ENCODE data around the gene BTBD6. TPM values are rescaled to one million over a fixed set of nuclear protein-coding genes. Genes with fewer than 3 reads are reported as not detected.

Gene BTBD6
- total RNA-seq, 1 experiment from 2014 or later, result 0.26 TPM

DNA sequence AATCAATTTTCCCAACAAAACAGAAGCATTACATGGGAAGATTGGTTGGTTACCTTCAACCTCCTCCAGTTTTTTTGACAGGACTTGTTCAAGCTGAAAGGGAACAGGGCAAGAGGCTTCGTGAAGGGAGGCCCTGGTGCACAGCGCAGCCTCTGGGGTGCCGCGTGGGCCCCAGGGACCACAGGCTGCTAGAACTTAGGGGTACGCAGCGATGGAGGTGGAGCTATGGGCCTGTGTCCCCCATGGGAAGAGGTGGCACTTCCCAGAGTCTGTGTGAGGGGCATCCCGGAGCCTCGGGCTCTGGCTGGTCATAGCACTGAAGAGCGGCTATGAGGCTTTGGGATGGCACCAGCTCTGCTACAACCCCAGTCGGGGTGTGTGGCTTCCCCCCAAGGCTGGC, 22.1 kb upstream of the BTBD6 start:
- intact Hi-C loops (cut with micrococcal nuclease; ENCODE audit: unreplicated experiment), result no loop called here
- ATAC-seq (no peak), DNase-seq (ENCODE audit: low read depth, low spot score) (no peak)
- H3K4me1 ChIP-seq (ENCODE audit: control insufficient read depth, insufficient read depth, low read length), result no peaks in the 10 kb centered on the region
- no peaks in the 10 kb centered on the region for H3K9me3 ChIP-seq (ENCODE audit: control insufficient read depth, insufficient read depth, low read depth, low read length)
- H3K27ac ChIP-seq (ENCODE audit: low read length), result no peak overlapping the region
- TF ChIP-seq POLR2AphosphoS5 (IDR thresholded peaks at IDR 0.05; ENCODE audit: low read depth, low read length) (no peak), SIN3A (IDR thresholded peaks at IDR 0.05; ENCODE audit: borderline replicate concordance, insufficient read depth, low read depth, low read length) (no peak), TCF7L2 (IDR thresholded peaks at IDR 0.05; ENCODE audit: low read depth, low read length) (no peak)
- TF ChIP-seq, protein P1, sequence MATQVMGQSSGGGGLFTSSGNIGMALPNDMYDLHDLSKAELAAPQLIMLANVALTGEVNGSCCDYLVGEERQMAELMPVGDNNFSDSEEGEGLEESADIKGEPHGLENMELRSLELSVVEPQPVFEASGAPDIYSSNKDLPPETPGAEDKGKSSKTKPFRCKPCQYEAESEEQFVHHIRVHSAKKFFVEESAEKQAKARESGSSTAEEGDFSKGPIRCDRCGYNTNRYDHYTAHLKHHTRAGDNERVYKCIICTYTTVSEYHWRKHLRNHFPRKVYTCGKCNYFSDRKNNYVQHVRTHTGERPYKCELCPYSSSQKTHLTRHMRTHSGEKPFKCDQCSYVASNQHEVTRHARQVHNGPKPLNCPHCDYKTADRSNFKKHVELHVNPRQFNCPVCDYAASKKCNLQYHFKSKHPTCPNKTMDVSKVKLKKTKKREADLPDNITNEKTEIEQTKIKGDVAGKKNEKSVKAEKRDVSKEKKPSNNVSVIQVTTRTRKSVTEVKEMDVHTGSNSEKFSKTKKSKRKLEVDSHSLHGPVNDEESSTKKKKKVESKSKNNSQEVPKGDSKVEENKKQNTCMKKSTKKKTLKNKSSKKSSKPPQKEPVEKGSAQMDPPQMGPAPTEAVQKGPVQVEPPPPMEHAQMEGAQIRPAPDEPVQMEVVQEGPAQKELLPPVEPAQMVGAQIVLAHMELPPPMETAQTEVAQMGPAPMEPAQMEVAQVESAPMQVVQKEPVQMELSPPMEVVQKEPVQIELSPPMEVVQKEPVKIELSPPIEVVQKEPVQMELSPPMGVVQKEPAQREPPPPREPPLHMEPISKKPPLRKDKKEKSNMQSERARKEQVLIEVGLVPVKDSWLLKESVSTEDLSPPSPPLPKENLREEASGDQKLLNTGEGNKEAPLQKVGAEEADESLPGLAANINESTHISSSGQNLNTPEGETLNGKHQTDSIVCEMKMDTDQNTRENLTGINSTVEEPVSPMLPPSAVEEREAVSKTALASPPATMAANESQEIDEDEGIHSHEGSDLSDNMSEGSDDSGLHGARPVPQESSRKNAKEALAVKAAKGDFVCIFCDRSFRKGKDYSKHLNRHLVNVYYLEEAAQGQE (IDR thresholded peaks at IDR 0.05; ENCODE audit: insufficient read depth in 1 of 2, low read depth in 2 of 2, low read length in 1 of 2), result no peak
- TF ChIP-seq, protein P2, sequence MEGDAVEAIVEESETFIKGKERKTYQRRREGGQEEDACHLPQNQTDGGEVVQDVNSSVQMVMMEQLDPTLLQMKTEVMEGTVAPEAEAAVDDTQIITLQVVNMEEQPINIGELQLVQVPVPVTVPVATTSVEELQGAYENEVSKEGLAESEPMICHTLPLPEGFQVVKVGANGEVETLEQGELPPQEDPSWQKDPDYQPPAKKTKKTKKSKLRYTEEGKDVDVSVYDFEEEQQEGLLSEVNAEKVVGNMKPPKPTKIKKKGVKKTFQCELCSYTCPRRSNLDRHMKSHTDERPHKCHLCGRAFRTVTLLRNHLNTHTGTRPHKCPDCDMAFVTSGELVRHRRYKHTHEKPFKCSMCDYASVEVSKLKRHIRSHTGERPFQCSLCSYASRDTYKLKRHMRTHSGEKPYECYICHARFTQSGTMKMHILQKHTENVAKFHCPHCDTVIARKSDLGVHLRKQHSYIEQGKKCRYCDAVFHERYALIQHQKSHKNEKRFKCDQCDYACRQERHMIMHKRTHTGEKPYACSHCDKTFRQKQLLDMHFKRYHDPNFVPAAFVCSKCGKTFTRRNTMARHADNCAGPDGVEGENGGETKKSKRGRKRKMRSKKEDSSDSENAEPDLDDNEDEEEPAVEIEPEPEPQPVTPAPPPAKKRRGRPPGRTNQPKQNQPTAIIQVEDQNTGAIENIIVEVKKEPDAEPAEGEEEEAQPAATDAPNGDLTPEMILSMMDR (IDR thresholded peaks at IDR 0.05), result no peak
- ChIA-PET CTCF (no interaction called here), POLR2A (no interaction called here)
- no peaks in the 10 kb centered on the region for H3K36me3 ChIP-seq (ENCODE audit: control insufficient read depth, insufficient read depth, low read length)
- no peaks in the 10 kb centered on the region for H3K27me3 ChIP-seq (ENCODE audit: control insufficient read depth, insufficient read depth, low read length)
- in situ Hi-C loops (cut with HindIII; ENCODE audit: low pct_unique_long_range_greater_than_20kb, low sequenced_read_pairs), result no loop called here
- BruUV-seq (replicated peaks), result no TSS peak
- no peak overlapping the region for H3K4me3 ChIP-seq (ENCODE audit: low read depth in 2 of 2, low read length in 2 of 2)

DNA sequence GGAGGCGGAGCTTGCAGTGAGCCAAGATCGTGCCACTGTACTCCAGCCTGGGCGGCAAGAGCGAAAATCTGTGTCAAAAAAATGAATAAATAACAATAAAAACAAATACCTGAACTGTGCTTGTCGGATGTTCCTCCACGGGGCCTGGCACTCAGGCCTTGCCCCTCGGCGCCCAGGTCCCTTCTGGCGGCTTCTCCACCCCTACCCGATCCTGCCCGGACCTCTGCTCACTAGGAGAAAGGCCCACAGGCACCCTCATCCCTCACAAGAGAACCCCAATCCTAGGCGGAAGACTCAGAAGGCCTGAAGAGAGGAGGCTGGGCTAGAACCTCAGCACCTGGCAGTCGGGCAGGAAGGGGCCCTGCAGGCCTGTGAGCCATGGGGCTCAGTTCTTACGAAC, 21.0 kb upstream of the BTBD6 start:
- no peaks in the 10 kb centered on the region for H3K36me3 ChIP-seq (ENCODE audit: control insufficient read depth, insufficient read depth, low read length)
- intact Hi-C loops (cut with micrococcal nuclease; ENCODE audit: unreplicated experiment), result no loop called here
- POLR2A ChIA-PET, result no interaction called here

More for the DNA sequence above, 21.0 kb upstream of the BTBD6 start:
- no peak overlapping the region for H3K27ac ChIP-seq (ENCODE audit: low read length)
- CTCF ChIA-PET, result no interaction called here
- in situ Hi-C loops (cut with HindIII; ENCODE audit: low pct_unique_long_range_greater_than_20kb, low sequenced_read_pairs), result no loop called here
- no peaks in the 10 kb centered on the region for H3K27me3 ChIP-seq (ENCODE audit: control insufficient read depth, insufficient read depth, low read length)
- no peak overlapping the region for H3K4me3 ChIP-seq (ENCODE audit: low read depth in 2 of 2, low read length in 2 of 2)
- TF ChIP-seq POLR2AphosphoS5 (IDR thresholded peaks at IDR 0.05; ENCODE audit: low read depth, low read length), result no peak
- TF ChIP-seq TCF7L2 (IDR thresholded peaks at IDR 0.05; ENCODE audit: low read depth, low read length), result no peak
- TF ChIP-seq, protein P2 (IDR thresholded peaks at IDR 0.05), result no peak
- TF ChIP-seq, protein P1 (IDR thresholded peaks at IDR 0.05; ENCODE audit: insufficient read depth in 1 of 2, low read depth in 2 of 2, low read length in 1 of 2), result no peak
- TF ChIP-seq SIN3A (IDR thresholded peaks at IDR 0.05; ENCODE audit: borderline replicate concordance, insufficient read depth, low read depth, low read length), result no peak
- no peak for ATAC-seq
- no peaks in the 10 kb centered on the region for H3K9me3 ChIP-seq (ENCODE audit: control insufficient read depth, insufficient read depth, low read depth, low read length)
- H3K4me1 ChIP-seq (ENCODE audit: control insufficient read depth, insufficient read depth, low read length), result no peaks in the 10 kb centered on the region
- BruUV-seq (replicated peaks), result no TSS peak
- no peak for DNase-seq (ENCODE audit: low read depth, low spot score)

Measured in Panc1 (cell line).